Neuronal stem cell (in vitro differentiated cells): Measurements from ENCODE around the gene SPSB2.

ENCODE experiments used
- DNase-seq: peaks from one replicate; pipeline ENCODE4 v3.0.0-alpha.2; 2013; ENCODE audit warnings: low spot score
- H2AFZ ChIP-seq: one replicate; pipeline ENCODE4 v1.6.1; 2013; ENCODE audit warnings: mild to moderate bottlenecking, low read length, inconsistent platforms
- H2AK5ac ChIP-seq: 2 replicates; pipeline ENCODE4 v1.6.1; 2013; ENCODE audit warnings: low read depth, mild to moderate bottlenecking, inconsistent platforms, low read length, moderate library complexity, mixed read lengths
- H2BK120ac ChIP-seq: 2 replicates; pipeline ENCODE4 v1.6.1; 2013; ENCODE audit warnings: low read depth, mild to moderate bottlenecking, inconsistent platforms, low read length, moderate library complexity, mixed read lengths
- H2BK12ac ChIP-seq: one replicate; pipeline ENCODE4 v1.6.1; 2013; ENCODE audit warnings: low read length, inconsistent platforms
- H2BK15ac ChIP-seq: 2 replicates; pipeline ENCODE4 v1.6.1; 2013; ENCODE audit warnings: mild to moderate bottlenecking, low read length, inconsistent platforms, mixed read lengths
- H2BK5ac ChIP-seq: one replicate; pipeline ENCODE4 v1.6.1; 2013; ENCODE audit warnings: inconsistent platforms, mild to moderate bottlenecking, low read length, moderate library complexity
- H3K14ac ChIP-seq: one replicate; pipeline ENCODE4 v1.6.1; 2013; ENCODE audit warnings: low read length, inconsistent platforms
- H3K18ac ChIP-seq: 2 replicates; pipeline ENCODE4 v1.6.1; 2013; ENCODE audit warnings: low read length, inconsistent platforms
- H3K23ac ChIP-seq: 2 replicates; pipeline ENCODE4 v1.6.1; 2013; ENCODE audit warnings: low read depth, mild to moderate bottlenecking, mixed read lengths, low read length, inconsistent platforms; ENCODE audit not compliant: poor library complexity
- H3K27ac ChIP-seq: replicated peaks from 3 replicates; pipeline ENCODE4 v1.5.1; 2013; ENCODE audit warnings: low read length, inconsistent platforms
- H3K27me3 ChIP-seq, 3 experiments: 2 replicates each; pipeline ENCODE4 v1.6.1; 2013; ENCODE audit warnings: low read length in 3 of 3, mild to moderate bottlenecking in 2 of 3, inconsistent platforms in 1 of 3, low read depth in 1 of 3, mixed read lengths in 1 of 3, moderate library complexity in 1 of 3; ENCODE audit not compliant: control insufficient read depth in 3 of 3, insufficient read depth in 3 of 3
- H3K36me3 ChIP-seq, 2 donors: replicated peaks in 1 of 2; 2 replicates each; pipeline ENCODE4 v1.6.1; 2013; ENCODE audit warnings: low read length in 2 of 2; ENCODE audit not compliant: control insufficient read depth in 2 of 2, insufficient read depth in 2 of 2
- H3K4ac ChIP-seq: 2 replicates; pipeline ENCODE4 v1.6.1; 2013; ENCODE audit warnings: inconsistent platforms, mild to moderate bottlenecking, low read length, moderate library complexity
- H3K4me1 ChIP-seq, 2 donors: 1 replicate in 1 of 2; 2 replicates in 1 of 2; pipeline ENCODE4 v1.6.1; 2013; ENCODE audit warnings: low read length in 2 of 2, low read depth in 1 of 2; ENCODE audit not compliant: control insufficient read depth in 2 of 2, insufficient read depth in 1 of 2
- H3K4me2 ChIP-seq: one replicate; pipeline ENCODE4 v1.6.1; 2013; ENCODE audit warnings: mild to moderate bottlenecking, low read length, inconsistent platforms; ENCODE audit not compliant: insufficient read depth, poor library complexity, severe bottlenecking
- H3K4me3 ChIP-seq, 2 donors: 2 replicates each; pipeline ENCODE4 v1.5.1; 2013; ENCODE audit warnings: low read length in 2 of 2, mild to moderate bottlenecking in 2 of 2, inconsistent platforms in 1 of 2, moderate library complexity in 1 of 2
- H3K79me1 ChIP-seq: one replicate; pipeline ENCODE4 v1.6.1; 2013; ENCODE audit warnings: low read depth, mild to moderate bottlenecking, inconsistent platforms, low read length, moderate library complexity
- H3K9ac ChIP-seq: one replicate; pipeline ENCODE4 v1.6.1; 2013; ENCODE audit warnings: mild to moderate bottlenecking, low read depth, low read length, inconsistent platforms; ENCODE audit not compliant: poor library complexity
- H3K9me3 ChIP-seq, 2 donors: replicated peaks in 1 of 2; 2 replicates each; pipeline versions ENCODE3 to v1.6.1; 2013; ENCODE audit warnings: low read length in 2 of 2, mild to moderate bottlenecking in 2 of 2, inconsistent platforms in 1 of 2, low read depth in 1 of 2, mixed read lengths in 1 of 2, moderate library complexity in 1 of 2; ENCODE audit not compliant: control insufficient read depth in 2 of 2, insufficient read depth in 1 of 2
- H4K8ac ChIP-seq: one replicate; pipeline ENCODE4 v1.6.1; 2013; ENCODE audit warnings: low read depth, mild to moderate bottlenecking, inconsistent platforms, low read length, moderate library complexity
- H4K91ac ChIP-seq: one replicate; pipeline ENCODE4 v1.6.1; 2013; ENCODE audit warnings: low read length, low read depth, mild to moderate bottlenecking, inconsistent platforms; ENCODE audit not compliant: poor library complexity
- WGBS, 2 donors: extraction: QIAGEN DNeasy Blood & Tissue Kit; methylation state at CpG; one replicate each; pipeline ENCODE4 v1.1.7; 2013; ENCODE audit warnings: missing lambda C conversion rate in 2 of 2, mixed read lengths in 1 of 2; ENCODE audit not compliant: insufficient read length in 2 of 2, insufficient replicate concordance in 1 of 2; ENCODE audit errors: extremely low coverage in 2 of 2; 5-methylcytosine and 5-hydroxymethylcytosine counted together

Gene SPSB2

GRCh38 chr12:6869049-6870021, 3.8 kb downstream of the SPSB2 start:
- WGBS, 2 donors = no CpG with 5 or more reads among the region's 12 CpGs
- Histone ChIP-seq H2BK12ac (no peak overlapping the region), H3K36me3 (peaks cover 23 to 57% of the 10 kb centered on the region in 2 donors), H3K4ac (no peak overlapping the region), H3K4me1 (peaks cover 15 to 22% of the 10 kb centered on the region in 2 donors), H2AFZ (no peak overlapping the region), H3K14ac (no peak overlapping the region), H4K8ac (no peak overlapping the region), H3K4me2 (peak overlapping the region; percentile 87), H3K79me1 (peaks cover 8% of the 10 kb centered on the region), H2BK120ac (no peak overlapping the region), H3K27ac (no peak overlapping the region), H2AK5ac (no peak overlapping the region), H2BK15ac (no peak overlapping the region), H3K4me3 (peak overlapping the region; percentile 2 to 74), H2BK5ac (no peak overlapping the region), H3K18ac (no peak overlapping the region), H4K91ac (no peak overlapping the region), H3K27me3 (no peaks in the 10 kb centered on the region), H3K23ac (no peak overlapping the region), H3K9ac (no peak overlapping the region), H3K9me3 (peaks cover 0 to 2% of the 10 kb centered on the region in 2 donors)
- DNase-seq = peak; percentile 87

DNA sequence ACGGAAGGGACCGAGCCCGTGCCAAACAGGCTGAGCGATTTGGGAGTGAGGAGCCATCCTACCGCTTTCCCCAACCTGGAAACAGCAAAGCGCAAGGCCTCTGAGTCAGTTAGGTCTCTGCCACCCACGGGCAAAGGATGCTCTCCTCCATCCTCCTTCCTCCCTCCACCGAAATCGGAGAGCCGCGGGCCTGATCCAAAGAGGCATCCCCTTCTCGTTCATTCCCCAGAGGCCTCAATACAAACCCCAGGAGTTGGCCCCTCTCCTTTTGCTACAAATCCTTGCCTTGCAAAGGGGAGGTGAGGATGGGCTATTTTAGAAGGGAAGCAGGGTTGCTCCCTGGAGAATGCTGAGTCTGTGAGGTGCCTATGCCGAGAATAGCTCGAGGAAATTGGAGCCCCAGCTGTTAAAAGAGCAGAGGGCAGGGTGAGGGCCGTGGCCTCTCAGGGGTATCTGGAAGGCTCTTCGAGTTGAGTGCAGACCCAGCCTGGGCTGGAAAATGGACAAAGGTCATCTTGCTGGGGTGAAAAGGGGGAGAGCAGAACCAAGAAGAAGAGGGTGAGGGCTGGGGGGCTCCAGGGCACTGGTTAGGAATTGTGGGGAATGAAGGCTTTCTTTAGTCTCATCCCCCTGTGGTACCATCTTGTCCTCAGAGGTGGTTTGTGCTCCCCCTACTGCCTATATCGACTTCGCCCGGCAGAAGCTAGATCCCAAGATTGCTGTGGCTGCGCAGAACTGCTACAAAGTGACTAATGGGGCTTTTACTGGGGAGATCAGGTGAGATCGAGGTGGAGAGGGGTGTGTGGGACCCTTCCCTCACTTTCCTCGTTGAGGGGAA, 4.7 kb downstream of the SPSB2 start:
- peak; percentile 20 for DNase-seq
- peak overlapping the region; percentile 74 to 95 for H3K4me3 ChIP-seq
- no peak overlapping the region for H3K4ac ChIP-seq
- H4K91ac ChIP-seq = no peak overlapping the region
- H2BK120ac ChIP-seq = no peak overlapping the region
- H2BK15ac ChIP-seq = peak overlapping the region; percentile 41
- peak overlapping the region; percentile 99 for H3K18ac ChIP-seq
- peaks cover 15 to 22% of the 10 kb centered on the region in 2 donors for H3K4me1 ChIP-seq
- H3K9ac ChIP-seq = peak overlapping the region; percentile 99
- peak overlapping the region; percentile 77 for H2AFZ ChIP-seq
- no peak overlapping the region for H2BK12ac ChIP-seq
- WGBS, 2 donors = no CpG with 5 or more reads among the region's 22 CpGs
- H2AK5ac ChIP-seq = peak overlapping the region; percentile 96
- peak overlapping the region; percentile 87 for H3K4me2 ChIP-seq
- peaks cover 26 to 66% of the 10 kb centered on the region in 2 donors for H3K36me3 ChIP-seq
- H3K23ac ChIP-seq = peak overlapping the region; percentile 87
- H3K79me1 ChIP-seq = peaks cover 8% of the 10 kb centered on the region
- H3K9me3 ChIP-seq = peaks cover 0 to 2% of the 10 kb centered on the region in 2 donors
- no peaks in the 10 kb centered on the region for H3K27me3 ChIP-seq
- no peak overlapping the region for H4K8ac ChIP-seq
- H3K27ac ChIP-seq = peak overlapping the region; percentile 11
- H2BK5ac ChIP-seq = peak overlapping the region; percentile 95
- H3K14ac ChIP-seq = peak overlapping the region; percentile 25

DNA sequence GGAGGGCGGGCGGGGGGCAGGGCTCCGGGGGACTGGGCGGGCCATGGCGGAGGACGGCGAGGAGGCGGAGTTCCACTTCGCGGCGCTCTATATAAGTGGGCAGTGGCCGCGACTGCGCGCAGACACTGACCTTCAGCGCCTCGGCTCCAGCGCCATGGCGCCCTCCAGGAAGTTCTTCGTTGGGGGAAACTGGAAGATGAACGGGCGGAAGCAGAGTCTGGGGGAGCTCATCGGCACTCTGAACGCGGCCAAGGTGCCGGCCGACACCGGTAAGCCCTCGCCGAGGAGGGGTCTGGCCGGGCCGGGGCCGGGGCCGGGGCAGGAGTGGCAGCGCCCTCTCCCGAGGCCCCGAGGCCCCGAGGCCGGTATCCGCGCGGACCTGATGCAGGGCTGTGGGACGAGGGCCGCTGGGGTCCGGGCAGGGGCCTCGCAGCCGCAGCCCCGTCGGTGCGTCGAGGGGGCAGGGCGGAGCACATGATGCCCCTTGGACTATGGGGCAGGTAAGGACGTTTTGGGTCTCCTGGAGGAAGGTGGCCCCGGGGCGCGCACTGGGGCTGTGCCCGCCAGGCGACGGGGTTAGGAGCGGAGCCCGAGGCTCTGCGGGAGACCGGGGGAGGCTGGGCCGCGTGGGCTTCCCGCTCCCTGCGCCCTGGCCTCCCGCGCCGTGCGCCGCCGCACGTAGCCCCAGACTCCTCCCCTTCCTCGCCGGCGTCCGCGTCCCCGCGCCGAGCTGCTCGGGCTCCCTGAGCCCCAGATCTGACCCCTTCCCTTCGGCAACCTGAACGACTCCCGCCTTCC, 5.5 kb downstream of the SPSB2 start, which contains the start of gene TPI1:
Gene TPI1 (plus strand): TSS at position 119 of the 798 bp plus-strand sequence. CDS start 36 bp downstream, at position 155.
- H3K4me1 ChIP-seq = peaks cover 13 to 22% of the 10 kb centered on the region in 2 donors
- peak within 1 kb of the TSS; percentile 33 for H2BK12ac ChIP-seq
- peaks cover 8% of the 10 kb centered on the region for H3K79me1 ChIP-seq
- peaks cover 30 to 74% of the 10 kb centered on the region in 2 donors for H3K36me3 ChIP-seq
- peak within 1 kb of the TSS; percentile 43 for H2BK15ac ChIP-seq
- H4K91ac ChIP-seq = peak within 1 kb of the TSS; percentile 80
- H3K9ac ChIP-seq = peak within 1 kb of the TSS; percentile 99
- peak within 1 kb of the TSS; percentile 85 for H3K14ac ChIP-seq
- peak within 1 kb of the TSS; percentile 87 for H3K23ac ChIP-seq
- no peak within 1 kb of the TSS for H4K8ac ChIP-seq
- DNase-seq = no peak
- no CpG with 5 or more reads among the region's 86 CpGs for WGBS, 2 donors
- H3K4ac ChIP-seq = peak within 1 kb of the TSS; percentile 69
- H3K4me2 ChIP-seq = peak within 1 kb of the TSS; percentile 92
- H3K18ac ChIP-seq = peak within 1 kb of the TSS; percentile 99
- no peaks in the 10 kb centered on the region for H3K27me3 ChIP-seq
- H3K27ac ChIP-seq = peak within 1 kb of the TSS; percentile 64
- H2AFZ ChIP-seq = peak within 1 kb of the TSS; percentile 84
- peak within 1 kb of the TSS; percentile 95 for H2BK5ac ChIP-seq
- peak within 1 kb of the TSS; percentile 69 for H2BK120ac ChIP-seq
- H2AK5ac ChIP-seq = peak within 1 kb of the TSS; percentile 96
- H3K4me3 ChIP-seq = peak within 1 kb of the TSS; percentile 74 to 95
- peaks cover 0 to 2% of the 10 kb centered on the region in 2 donors for H3K9me3 ChIP-seq
